Measurements from ENCODE around the gene HEPHL1. TPM values are rescaled to one million over a fixed set of nuclear protein-coding genes. Genes with fewer than 3 reads are reported as not detected.

Gene HEPHL1
- total RNA-seq, 1 experiment from 2014 or later, result not detected

DNA sequence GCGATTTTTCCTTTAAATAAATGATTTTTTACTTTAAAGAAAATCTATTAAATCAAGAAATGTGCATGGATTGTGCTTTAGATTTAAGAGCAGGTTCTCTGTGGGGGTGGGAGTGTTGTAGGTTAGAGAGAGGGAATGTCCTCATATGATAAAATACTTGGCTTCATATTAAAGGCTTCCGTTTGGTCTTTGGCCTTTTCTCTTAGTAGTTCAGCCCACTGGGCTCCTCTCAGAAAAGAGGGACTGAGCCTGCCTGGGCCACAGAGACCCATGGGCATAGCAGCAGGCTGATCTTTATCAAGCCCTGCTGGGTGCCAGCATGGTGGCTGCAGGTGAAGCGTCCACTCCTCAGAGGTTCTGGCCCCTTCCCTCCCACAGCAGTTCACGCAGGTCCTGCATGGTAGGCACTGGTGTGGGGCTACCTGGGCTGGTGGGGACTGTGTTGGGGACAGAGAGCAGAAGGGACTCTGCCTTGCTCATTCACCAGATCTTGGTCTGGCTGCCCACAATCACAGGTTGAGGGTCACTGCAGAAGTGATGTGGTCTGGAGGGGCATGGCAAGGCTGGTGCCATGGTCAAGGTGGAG, 111.8 kb downstream of the HEPHL1 start:
- CTCF ChIA-PET, result no interaction called here
- RAD21 ChIA-PET (ENCODE audit: low non-redundant PET in 1 of 2, low total read pairs in 2 of 2, uncharacterized antibody in 2 of 2, unreplicated experiment in 2 of 2), result no interaction called here
- H3K36me3 ChIP-seq (ENCODE audit: control insufficient read depth in 1 of 2, insufficient read depth in 2 of 2, low read length in 2 of 2), result no peaks in the 10 kb centered on the region
- no peak overlapping the region for H2AFZ ChIP-seq (ENCODE audit: low read depth, low read length, poor library complexity, severe bottlenecking)
- POLR2A ChIA-PET, result no interaction called here
- H3K4me1 ChIP-seq (ENCODE audit: control insufficient read depth in 1 of 2, insufficient read depth in 2 of 2, low read length in 2 of 2), result peaks cover 35 to 75% of the 10 kb centered on the region in 2 experiments
- no peaks in the 10 kb centered on the region for H3K9me2 ChIP-seq (ENCODE audit: insufficient read depth)
- no peak overlapping the region for H3K9ac ChIP-seq (ENCODE audit: low read length)
- no peak for TF ChIP-seq ELF1 (IDR thresholded peaks at IDR 0.05; ENCODE audit: borderline replicate concordance, low read depth)
- TF ChIP-seq YY1 (IDR thresholded peaks at IDR 0.05; ENCODE audit: extremely low read depth, insufficient replicate concordance, low read depth, low read length), result no peak
- TF ChIP-seq EZH2 (IDR thresholded peaks at IDR 0.05), result no peak
- no peak for TF ChIP-seq RAD21 (IDR thresholded peaks at IDR 0.05; ENCODE audit: low read depth)
- no peak for TF ChIP-seq CEBPB (IDR thresholded peaks at IDR 0.05; ENCODE audit: low read depth)
- TF ChIP-seq JUND (IDR thresholded peaks at IDR 0.05), result no peak
- no peak for TF ChIP-seq CBX3 (IDR thresholded peaks at IDR 0.05; ENCODE audit: low read depth)
- no peak for TF ChIP-seq SP1 (IDR thresholded peaks at IDR 0.05; ENCODE audit: low read depth)
- TF ChIP-seq EZH2phosphoT487 (IDR thresholded peaks at IDR 0.05; ENCODE audit: borderline replicate concordance), result no peak
- no peak for TF ChIP-seq FOSL1 (IDR thresholded peaks at IDR 0.05; ENCODE audit: low read depth)
- DNase-seq (ENCODE audit: low read depth, low spot score) (no peak), ATAC-seq (no peak)
- H4K20me1 ChIP-seq (ENCODE audit: insufficient read depth), result no peaks in the 10 kb centered on the region; the same call in 1 of the 2 replicates
- intact Hi-C loops (cut with micrococcal nuclease), result no loop called here
- no peaks in the 10 kb centered on the region for H3K9me3 ChIP-seq (ENCODE audit: control insufficient read depth in 1 of 2, insufficient read depth in 1 of 2, low read depth in 1 of 2, low read length in 2 of 2)
- no peak overlapping the region for H3K4me3 ChIP-seq (replicated peaks in 1 of 2; ENCODE audit: low read depth in 1 of 2, low read length in 2 of 2)
- BruUV-seq (replicated peaks), result no TSS peak
- no peak overlapping the region for H3K4me2 ChIP-seq (ENCODE audit: low read length)
- H3K27me3 ChIP-seq (ENCODE audit: insufficient read depth, low read length), result no peaks in the 10 kb centered on the region
- H3K27ac ChIP-seq (ENCODE audit: low read depth, low read length), result no peak overlapping the region
- peaks cover 87% of the 10 kb centered on the region for H3K79me2 ChIP-seq (ENCODE audit: insufficient read depth, low read length)

GRCh38 chr11:94133752-94134151, 112.6 kb downstream of the HEPHL1 start:
- Histone ChIP-seq H3K27ac (ENCODE audit: low read depth, low read length) (no peak overlapping the region), H3K9ac (ENCODE audit: low read length) (no peak overlapping the region), H3K79me2 (ENCODE audit: insufficient read depth, low read length) (peaks cover 92% of the 10 kb centered on the region), H3K4me1 (ENCODE audit: control insufficient read depth in 1 of 2, insufficient read depth in 2 of 2, low read length in 2 of 2) (peaks cover 34 to 71% of the 10 kb centered on the region in 2 experiments), H3K9me3 (ENCODE audit: control insufficient read depth in 1 of 2, insufficient read depth in 1 of 2, low read depth in 1 of 2, low read length in 2 of 2) (no peaks in the 10 kb centered on the region), H3K27me3 (ENCODE audit: insufficient read depth, low read length) (no peaks in the 10 kb centered on the region), H2AFZ (ENCODE audit: low read depth, low read length, poor library complexity, severe bottlenecking) (no peak overlapping the region), H3K36me3 (ENCODE audit: control insufficient read depth in 1 of 2, insufficient read depth in 2 of 2, low read length in 2 of 2) (no peaks in the 10 kb centered on the region), H3K9me2 (ENCODE audit: insufficient read depth) (no peaks in the 10 kb centered on the region), H3K4me2 (ENCODE audit: low read length) (no peak overlapping the region), H4K20me1 (ENCODE audit: insufficient read depth) (no peaks in the 10 kb centered on the region; the same call in 1 of the 2 replicates), H3K4me3 (replicated peaks in 1 of 2; ENCODE audit: low read depth in 1 of 2, low read length in 2 of 2) (no peak overlapping the region)
- BruUV-seq (replicated peaks), result no TSS peak
- intact Hi-C loops (cut with micrococcal nuclease), result no loop called here
- POLR2A ChIA-PET, result no interaction called here
- CTCF ChIA-PET, result no interaction called here
- RAD21 ChIA-PET (ENCODE audit: low non-redundant PET in 1 of 2, low total read pairs in 2 of 2, uncharacterized antibody in 2 of 2, unreplicated experiment in 2 of 2), result no interaction called here
- DNase-seq (ENCODE audit: low read depth, low spot score), result no peak
- ATAC-seq, result no peak
- no peak for TF ChIP-seq EZH2 (IDR thresholded peaks at IDR 0.05)
- TF ChIP-seq, protein P1, sequence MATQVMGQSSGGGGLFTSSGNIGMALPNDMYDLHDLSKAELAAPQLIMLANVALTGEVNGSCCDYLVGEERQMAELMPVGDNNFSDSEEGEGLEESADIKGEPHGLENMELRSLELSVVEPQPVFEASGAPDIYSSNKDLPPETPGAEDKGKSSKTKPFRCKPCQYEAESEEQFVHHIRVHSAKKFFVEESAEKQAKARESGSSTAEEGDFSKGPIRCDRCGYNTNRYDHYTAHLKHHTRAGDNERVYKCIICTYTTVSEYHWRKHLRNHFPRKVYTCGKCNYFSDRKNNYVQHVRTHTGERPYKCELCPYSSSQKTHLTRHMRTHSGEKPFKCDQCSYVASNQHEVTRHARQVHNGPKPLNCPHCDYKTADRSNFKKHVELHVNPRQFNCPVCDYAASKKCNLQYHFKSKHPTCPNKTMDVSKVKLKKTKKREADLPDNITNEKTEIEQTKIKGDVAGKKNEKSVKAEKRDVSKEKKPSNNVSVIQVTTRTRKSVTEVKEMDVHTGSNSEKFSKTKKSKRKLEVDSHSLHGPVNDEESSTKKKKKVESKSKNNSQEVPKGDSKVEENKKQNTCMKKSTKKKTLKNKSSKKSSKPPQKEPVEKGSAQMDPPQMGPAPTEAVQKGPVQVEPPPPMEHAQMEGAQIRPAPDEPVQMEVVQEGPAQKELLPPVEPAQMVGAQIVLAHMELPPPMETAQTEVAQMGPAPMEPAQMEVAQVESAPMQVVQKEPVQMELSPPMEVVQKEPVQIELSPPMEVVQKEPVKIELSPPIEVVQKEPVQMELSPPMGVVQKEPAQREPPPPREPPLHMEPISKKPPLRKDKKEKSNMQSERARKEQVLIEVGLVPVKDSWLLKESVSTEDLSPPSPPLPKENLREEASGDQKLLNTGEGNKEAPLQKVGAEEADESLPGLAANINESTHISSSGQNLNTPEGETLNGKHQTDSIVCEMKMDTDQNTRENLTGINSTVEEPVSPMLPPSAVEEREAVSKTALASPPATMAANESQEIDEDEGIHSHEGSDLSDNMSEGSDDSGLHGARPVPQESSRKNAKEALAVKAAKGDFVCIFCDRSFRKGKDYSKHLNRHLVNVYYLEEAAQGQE (IDR thresholded peaks at IDR 0.05; ENCODE audit: low read depth), result no peak
- no peak for TF ChIP-seq SP1 (IDR thresholded peaks at IDR 0.05; ENCODE audit: low read depth)
- no peak for TF ChIP-seq JUND (IDR thresholded peaks at IDR 0.05)
- TF ChIP-seq, protein P2, sequence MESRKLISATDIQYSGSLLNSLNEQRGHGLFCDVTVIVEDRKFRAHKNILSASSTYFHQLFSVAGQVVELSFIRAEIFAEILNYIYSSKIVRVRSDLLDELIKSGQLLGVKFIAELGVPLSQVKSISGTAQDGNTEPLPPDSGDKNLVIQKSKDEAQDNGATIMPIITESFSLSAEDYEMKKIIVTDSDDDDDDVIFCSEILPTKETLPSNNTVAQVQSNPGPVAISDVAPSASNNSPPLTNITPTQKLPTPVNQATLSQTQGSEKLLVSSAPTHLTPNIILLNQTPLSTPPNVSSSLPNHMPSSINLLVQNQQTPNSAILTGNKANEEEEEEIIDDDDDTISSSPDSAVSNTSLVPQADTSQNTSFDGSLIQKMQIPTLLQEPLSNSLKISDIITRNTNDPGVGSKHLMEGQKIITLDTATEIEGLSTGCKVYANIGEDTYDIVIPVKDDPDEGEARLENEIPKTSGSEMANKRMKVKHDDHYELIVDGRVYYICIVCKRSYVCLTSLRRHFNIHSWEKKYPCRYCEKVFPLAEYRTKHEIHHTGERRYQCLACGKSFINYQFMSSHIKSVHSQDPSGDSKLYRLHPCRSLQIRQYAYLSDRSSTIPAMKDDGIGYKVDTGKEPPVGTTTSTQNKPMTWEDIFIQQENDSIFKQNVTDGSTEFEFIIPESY (IDR thresholded peaks at IDR 0.05; ENCODE audit: extremely low read depth, insufficient replicate concordance, low read length), result no peak
- TF ChIP-seq ZNF274 (IDR thresholded peaks at IDR 0.05; ENCODE audit: low read depth, low read length), result no peak
- no peak for TF ChIP-seq RAD21 (IDR thresholded peaks at IDR 0.05; ENCODE audit: low read depth)
- no peak for TF ChIP-seq TCF7L2 (IDR thresholded peaks at IDR 0.05; ENCODE audit: borderline replicate concordance, extremely low read depth, insufficient read depth, insufficient read length)
- no peak for TF ChIP-seq CEBPB (IDR thresholded peaks at IDR 0.05; ENCODE audit: low read depth)
- no peak for TF ChIP-seq FOSL1 (IDR thresholded peaks at IDR 0.05; ENCODE audit: low read depth)
- TF ChIP-seq, protein P3, sequence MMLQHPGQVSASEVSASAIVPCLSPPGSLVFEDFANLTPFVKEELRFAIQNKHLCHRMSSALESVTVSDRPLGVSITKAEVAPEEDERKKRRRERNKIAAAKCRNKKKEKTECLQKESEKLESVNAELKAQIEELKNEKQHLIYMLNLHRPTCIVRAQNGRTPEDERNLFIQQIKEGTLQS (IDR thresholded peaks at IDR 0.05), result no peak

Data from HCT116 (cell line).